ENCODE data around the gene SGF29.
A peak's percentile ranks its signal among the peaks of the same experiment; 100 is the strongest.
"Not testable (repeated sequence)": the region's sequence is repeated elsewhere in the genome, so short reads cannot be mapped to it uniquely, and the experiment has no call there.

SGF29 gene

GRCh38 chr16:28532940-28533647 lies 20.6 kb upstream of the SGF29 start:
- no peak for DNase-seq (ENCODE audit: low spot score)

- no peak for DNase-seq (ENCODE audit: low spot score)
These were observed 19.0 kb upstream of the SGF29 start for GRCh38 chr16:28534542-28535373.

DNA sequence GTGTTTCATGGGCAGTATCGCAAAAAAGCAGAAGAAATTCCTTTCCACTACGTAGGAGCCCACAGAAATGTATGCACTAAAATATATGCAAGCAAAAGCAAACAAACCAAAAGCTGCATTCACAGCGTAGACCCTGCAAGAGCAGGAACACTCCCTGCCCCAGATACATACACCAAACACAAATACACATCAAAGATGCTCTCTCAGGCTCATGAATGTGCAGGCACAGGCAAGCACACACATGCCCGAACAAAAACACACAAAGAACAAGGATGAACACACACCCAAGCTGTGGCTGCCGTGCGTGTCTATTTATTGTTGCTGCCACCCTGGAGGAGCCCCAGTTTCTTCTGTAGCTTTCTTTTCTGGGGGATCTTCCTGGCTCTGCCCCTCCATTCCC lies 16.6 kb upstream of the SGF29 start:
- no peak for DNase-seq (ENCODE audit: low spot score)

DNA sequence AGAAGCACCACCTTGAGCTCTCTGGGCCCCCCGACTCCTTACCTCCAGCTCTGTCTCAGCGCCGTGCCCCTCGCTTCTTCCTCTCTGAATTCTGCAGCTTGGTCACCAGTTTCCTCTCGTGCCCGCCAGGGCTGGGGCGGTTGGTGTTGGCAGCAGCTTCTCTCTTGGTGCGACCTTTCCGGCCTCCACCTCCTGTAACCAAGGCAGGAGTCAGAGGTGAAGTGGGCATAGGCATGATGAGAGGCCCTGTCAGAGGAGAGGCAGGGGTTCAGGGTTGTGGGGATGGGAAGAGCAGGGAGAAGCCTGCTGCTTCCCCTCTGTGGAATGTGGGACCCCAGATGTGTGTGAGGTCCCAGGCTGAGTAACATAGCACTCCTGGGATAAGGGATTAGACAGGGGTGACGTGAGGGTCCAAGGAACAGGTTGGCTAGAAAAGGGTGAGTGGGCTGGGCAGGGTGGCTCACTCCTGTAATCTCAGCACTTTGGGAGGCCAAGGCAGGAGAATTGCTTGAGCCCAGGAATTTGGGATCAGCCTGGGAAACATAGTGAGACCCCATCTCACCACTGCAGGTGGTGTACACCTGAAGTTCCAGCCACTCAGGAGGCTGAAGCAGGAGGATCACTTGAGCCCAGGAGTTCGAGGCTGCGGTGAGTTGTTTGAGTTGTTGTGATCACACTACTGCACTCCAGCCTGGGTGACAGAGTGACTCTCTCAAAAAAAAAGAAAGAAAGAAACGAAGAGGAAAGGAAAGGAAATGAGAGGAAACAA lies 15.6 kb upstream of the SGF29 start:
- no peak for DNase-seq (ENCODE audit: low spot score)

GRCh38 chr16:28538733-28539596 lies 14.8 kb upstream of the SGF29 start, which contains the start of gene NUPR1:
Gene NUPR1 (minus strand): TSS chr16:28538974. CDS start chr16:28538907, 67 bp downstream.
- peak; percentile 95 for DNase-seq (ENCODE audit: low spot score)

GRCh38 chr16:28540346-28540745 lies 13.4 kb upstream of the SGF29 start:
- no peak for DNase-seq (ENCODE audit: low spot score)

- no peak for DNase-seq (ENCODE audit: low spot score)
These were observed 11.1 kb upstream of the SGF29 start for GRCh38 chr16:28542646-28543045.

DNA sequence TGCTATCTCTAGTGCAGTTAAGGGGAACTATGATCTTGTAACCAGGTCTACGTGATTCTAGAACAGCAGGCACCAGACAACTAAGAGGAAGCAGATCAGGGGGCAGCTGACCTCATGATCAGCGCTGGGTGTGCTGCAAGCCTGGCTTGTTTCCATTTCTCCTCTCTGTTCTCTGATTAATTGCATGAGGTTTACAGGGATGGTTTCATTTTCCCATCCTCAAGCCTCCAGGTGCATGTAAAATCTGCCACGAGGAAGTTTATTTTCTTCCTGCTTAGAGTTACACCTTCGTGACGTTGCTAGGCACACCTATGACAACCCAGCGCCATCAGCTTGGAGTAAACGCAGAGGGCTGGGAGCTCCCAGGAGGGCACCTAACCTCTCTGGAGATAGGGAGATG lies 10.6 kb upstream of the SGF29 start:
- no peak for DNase-seq (ENCODE audit: low spot score)

GRCh38 chr16:28544998-28545397 lies 8.7 kb upstream of the SGF29 start:
- no peak for DNase-seq (ENCODE audit: low spot score)

GRCh38 chr16:28545964-28546363 lies 7.8 kb upstream of the SGF29 start:
- DNase-seq (ENCODE audit: low spot score), result not testable (repeated sequence)

DNA sequence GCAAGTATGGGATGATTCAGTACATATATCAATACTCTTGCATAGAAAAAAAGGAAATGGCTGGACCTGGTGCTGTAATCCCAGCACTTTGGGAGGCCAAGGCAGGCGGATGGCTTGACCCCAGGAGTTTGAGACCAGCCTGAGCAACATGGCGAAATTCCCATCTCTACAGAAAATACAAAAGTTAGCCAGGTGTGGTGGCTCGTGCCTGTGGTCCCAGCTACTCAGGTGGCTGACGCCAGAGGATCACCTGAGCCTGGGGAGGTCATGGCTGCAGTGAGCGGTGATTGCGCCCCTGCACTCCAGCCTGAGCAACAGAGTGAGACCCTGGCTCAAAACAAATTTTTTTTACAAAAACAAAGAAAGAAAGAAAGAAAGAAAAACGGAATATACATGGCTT lies 7.1 kb upstream of the SGF29 start:
- no peak for DNase-seq (ENCODE audit: low spot score)

DNA sequence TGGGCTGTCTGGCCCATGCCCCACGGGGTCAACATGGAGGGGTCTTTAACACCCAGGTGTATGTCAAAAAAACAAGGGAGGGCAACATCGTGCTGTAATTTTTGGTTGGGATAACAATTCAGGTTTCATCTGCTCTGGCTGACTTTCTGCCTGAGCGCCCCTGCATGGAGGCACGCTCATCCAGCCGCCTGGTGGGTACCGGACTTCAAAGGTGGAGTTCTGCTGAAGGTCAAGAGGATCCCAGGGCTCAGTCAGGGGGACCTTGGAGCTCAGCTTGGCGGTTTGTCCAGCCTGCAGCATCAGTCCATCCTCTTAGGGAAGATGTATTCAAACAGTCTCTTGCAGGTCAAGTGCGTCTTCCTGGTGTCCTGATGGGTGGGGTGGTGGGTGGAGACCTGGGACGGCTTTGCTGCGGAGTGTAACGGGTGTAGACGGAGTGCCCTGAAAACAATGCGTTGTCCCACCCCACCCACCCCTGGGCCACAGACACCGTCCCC lies 5.4 kb upstream of the SGF29 start:
- DNase-seq (ENCODE audit: low spot score), result no peak

GRCh38 chr16:28549301-28549899 lies 4.3 kb upstream of the SGF29 start:
- no peak for DNase-seq (ENCODE audit: low spot score)

GRCh38 chr16:28554634-28555423 lies 1.1 kb downstream of the SGF29 start:
- DNase-seq (ENCODE audit: low spot score), result no peak

DNA sequence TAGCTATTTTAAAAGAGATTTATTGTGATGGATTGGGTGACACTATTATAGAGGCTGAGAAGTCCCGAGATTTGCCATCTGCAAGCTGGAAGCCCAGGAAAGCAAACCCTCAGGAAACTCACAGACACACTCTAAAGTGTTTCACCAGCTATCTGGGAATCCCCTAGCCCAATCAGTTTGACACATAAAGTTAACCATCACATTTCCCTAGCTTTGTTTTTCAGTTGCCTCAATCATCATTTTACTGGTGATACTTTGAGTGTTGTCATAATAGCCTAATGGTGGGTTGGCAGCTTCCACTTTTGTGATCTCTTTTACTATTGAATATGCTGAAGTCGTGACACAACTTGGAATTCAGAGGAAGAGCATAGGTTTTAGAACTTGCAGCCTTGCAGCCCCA lies 1.8 kb downstream of the SGF29 start:
- DNase-seq (ENCODE audit: low spot score), result no peak

GRCh38 chr16:28556914-28557320 lies 3.2 kb downstream of the SGF29 start:
- no peak for DNase-seq (ENCODE audit: low spot score)

DNA sequence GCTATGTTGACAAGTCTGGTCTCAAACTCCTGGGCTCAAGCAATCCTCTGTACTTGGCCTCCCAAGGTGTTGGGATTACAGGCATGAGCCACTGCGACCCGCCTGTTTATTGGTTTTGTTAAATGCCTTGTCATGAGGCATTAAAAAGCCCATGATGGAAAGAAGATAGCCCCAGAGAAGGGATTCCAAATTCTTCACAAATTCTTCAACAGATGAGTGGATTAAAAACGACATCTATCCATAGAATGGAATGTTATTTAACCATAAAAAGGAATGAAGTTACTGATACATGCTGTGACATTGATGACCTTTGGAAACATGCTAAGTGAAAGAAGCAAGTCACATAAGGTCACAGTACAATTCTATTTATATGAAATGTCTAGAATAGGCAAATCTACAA lies 4.7 kb downstream of the SGF29 start:
- no peak for DNase-seq (ENCODE audit: low spot score)

DNA sequence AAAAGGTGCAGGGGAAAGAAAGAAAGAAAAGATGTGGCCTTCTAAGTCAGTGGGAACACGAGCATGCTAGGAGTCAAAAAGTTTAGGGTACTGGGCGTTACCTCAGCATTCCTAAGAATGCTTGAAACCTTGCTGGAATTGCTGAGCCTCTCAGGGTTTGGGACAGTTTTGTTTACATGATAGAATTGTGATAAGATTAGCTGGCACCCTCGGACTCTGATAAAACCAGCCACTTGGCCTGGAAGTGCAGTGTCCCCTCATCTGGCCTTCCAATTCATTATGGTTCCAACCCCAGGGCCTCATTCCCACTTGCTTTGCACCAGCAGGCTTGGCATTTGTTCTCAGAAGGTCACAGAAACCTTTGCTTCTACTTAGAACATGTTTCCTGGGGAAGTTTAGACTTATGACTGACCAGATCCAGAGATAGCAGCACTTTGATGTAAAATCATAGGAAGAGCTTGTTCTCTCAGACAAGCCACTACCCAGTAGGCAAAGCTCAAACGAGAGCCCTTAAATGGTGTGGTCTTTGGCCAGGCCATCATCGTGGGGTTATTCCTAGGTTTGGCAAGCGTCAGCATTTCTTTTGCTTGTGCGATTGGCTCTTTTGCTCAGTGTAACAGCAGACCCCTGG lies 8.0 kb downstream of the SGF29 start:
- DNase-seq (ENCODE audit: low spot score), result peak; percentile 26

GRCh38 chr16:28562199-28562598 lies 8.5 kb downstream of the SGF29 start:
- no peak for DNase-seq (ENCODE audit: low spot score)

DNA sequence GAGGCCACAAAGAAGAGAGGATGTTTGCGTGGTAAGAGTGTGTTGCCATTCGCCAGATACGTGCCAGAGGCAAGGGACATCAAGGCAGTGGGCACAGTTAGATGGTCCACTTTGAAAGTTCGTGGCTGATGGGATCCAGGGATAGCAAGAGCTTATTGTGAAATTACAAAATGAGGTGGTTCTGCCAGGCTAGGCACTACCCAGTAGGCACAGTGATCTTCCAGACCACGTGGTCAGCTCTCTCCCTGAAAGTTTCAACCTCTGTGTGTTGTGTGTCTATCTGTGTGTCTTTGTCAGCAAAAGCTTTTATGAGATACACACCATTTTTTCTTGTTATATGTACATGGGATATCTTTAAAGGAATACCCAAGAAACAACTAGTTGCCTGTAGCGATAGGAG lies 9.5 kb downstream of the SGF29 start:
- DNase-seq (ENCODE audit: low spot score), result no peak
